ENCODE results near the gene KANSL1.

DNA sequence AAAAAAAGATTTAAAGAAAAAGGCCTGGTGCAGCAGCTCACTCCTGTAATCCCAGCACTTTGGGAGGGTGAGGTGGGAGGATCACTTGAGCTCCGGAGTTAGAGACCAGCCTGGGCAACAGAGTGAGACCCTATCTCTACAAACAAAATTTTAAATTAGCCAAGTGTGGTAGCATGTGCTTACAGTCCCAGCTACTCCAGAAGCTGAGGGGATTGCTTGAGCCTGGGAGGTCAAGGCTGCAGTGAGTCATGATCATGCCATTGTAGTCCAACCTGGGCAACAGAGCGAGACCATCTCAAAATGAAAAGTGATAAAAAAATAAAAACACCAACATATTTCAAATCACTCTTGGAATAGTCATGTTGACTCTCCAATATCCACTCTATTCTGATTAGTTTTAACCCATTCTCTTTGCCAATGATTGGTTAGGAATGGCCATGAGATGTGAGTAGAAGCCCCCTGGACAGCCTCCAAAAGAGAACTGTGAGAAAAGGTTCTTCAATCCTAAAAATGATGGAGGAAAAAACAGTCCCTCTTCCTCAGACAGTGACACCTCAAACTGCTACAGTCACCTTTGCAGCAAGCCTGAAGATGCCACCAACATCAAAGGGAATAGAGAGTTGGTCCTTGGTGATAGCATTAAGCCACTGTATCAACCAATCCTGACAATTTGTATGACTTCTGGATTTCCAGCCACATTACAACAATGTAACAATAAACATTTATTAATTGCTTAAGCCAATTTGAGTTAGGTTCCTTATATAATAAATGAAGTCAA lies 2.9 kb upstream of the KANSL1 start:
- TF ChIP-seq, protein P1, sequence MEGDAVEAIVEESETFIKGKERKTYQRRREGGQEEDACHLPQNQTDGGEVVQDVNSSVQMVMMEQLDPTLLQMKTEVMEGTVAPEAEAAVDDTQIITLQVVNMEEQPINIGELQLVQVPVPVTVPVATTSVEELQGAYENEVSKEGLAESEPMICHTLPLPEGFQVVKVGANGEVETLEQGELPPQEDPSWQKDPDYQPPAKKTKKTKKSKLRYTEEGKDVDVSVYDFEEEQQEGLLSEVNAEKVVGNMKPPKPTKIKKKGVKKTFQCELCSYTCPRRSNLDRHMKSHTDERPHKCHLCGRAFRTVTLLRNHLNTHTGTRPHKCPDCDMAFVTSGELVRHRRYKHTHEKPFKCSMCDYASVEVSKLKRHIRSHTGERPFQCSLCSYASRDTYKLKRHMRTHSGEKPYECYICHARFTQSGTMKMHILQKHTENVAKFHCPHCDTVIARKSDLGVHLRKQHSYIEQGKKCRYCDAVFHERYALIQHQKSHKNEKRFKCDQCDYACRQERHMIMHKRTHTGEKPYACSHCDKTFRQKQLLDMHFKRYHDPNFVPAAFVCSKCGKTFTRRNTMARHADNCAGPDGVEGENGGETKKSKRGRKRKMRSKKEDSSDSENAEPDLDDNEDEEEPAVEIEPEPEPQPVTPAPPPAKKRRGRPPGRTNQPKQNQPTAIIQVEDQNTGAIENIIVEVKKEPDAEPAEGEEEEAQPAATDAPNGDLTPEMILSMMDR (conservative IDR thresholded peaks at IDR 0.05), result no peak
- TF ChIP-seq ZFX (IDR thresholded peaks at IDR 0.05), result no peak
